Activated CD4-positive, alpha-beta T cell treated with anti-CD3 and anti-CD28 coated beads for 36 hours (primary cell): ENCODE results near the gene TEX53. TPM values are rescaled to one million over a fixed set of nuclear protein-coding genes. Genes with fewer than 3 reads are reported as not detected.
A peak's percentile ranks its signal among the peaks of the same experiment; 100 is the strongest.

Experiments
- ATAC-seq: fragments of 200-7000 bp; cut with Tn5 transposase; one replicate; pipeline ENCODE4 v1.10.0; 2021; ENCODE audit warnings: mild to moderate bottlenecking, moderate library complexity
- CTCF ChIA-PET: fragments of 350-600 bp; sonication (Branson Sonifier 250); formaldehyde crosslinking; loops from one replicate; lab custom pipeline; 2021; ENCODE audit warnings: antibody characterized with exemption; lab: Charles Lee
- POLR2A ChIA-PET: fragments of 350-600 bp; sonication (Branson Sonifier 250); formaldehyde crosslinking; loops from one replicate; lab custom pipeline; 2021; ENCODE audit warnings: antibody characterized with exemption, inconsistent platforms; lab: Charles Lee
- DNase-seq: peaks from one replicate; pipeline ENCODE4 v3.0.0-alpha.2; 2020
- H3K27ac Mint-ChIP-seq: one replicate; pipeline ENCODE4 v1.8.0; 2021; ENCODE audit warnings: mixed read lengths
- H3K27me3 Mint-ChIP-seq: one replicate; pipeline ENCODE4 v1.8.0; 2021; ENCODE audit warnings: mixed read lengths
- H3K36me3 Mint-ChIP-seq: one replicate; pipeline ENCODE4 v1.8.0; 2021; ENCODE audit warnings: low read depth, mixed read lengths
- H3K4me1 Mint-ChIP-seq: one replicate; pipeline ENCODE4 v1.8.0; 2021; ENCODE audit warnings: mixed read lengths
- H3K4me3 Mint-ChIP-seq: one replicate; pipeline ENCODE4 v1.8.0; 2021; ENCODE audit warnings: mild to moderate bottlenecking, moderate library complexity, mixed read lengths
- H3K9me3 Mint-ChIP-seq: one replicate; pipeline ENCODE4 v1.8.0; 2021; ENCODE audit warnings: low read depth, mixed read lengths
- intact Hi-C, 2 experiments: fragments of 100-400 bp; cut with DNase I in 1 of 2; cut with micrococcal nuclease in 1 of 2; formaldehyde crosslinking; loops; one replicate each; pipeline versions ENCODE4 v1.14.2 to v1.15.1; 2022 to 2024; cut with DNase I, micrococcal nuclease
- total RNA-seq, 2 experiments: library from RNA; stranded (reverse); gene quantifications; one replicate each; pipeline ENCODE4 v1.2.3, GENCODE V29; 2021

Gene TEX53
- total RNA-seq, 2 experiments from 2014 or later, result not detected

DNA sequence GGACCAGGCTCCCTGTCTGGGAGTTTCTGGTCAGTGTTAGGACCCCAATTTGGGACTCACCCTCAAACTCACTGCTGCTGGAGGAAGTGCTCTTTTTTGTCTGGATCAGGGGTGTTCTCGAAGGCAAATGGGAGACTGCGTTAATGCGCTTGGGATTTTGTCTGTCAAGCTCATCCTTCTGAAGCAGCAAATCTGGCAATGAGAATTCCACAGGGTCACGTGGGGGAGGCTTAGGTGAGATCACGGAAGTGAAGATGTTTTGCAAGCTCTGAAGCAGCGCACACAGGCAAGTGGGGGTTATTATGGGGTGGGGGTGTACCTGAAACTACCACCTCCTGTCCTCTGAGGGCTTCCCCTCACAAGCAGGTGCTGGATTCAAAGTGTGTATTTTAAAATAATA, 10.5 kb upstream of the TEX53 start:
- H3K27ac Mint-ChIP-seq, result no peak overlapping the region
- CTCF ChIA-PET, result interaction anchor here (0.7 to 5.7 kb wide), 3 partner anchors 14 to 263 kb away, joined by 3 to 33 read pairs (median 4); no protein-coding TSS in a partner anchor
- H3K27me3 Mint-ChIP-seq, result peaks cover 2% of the 10 kb centered on the region

DNA sequence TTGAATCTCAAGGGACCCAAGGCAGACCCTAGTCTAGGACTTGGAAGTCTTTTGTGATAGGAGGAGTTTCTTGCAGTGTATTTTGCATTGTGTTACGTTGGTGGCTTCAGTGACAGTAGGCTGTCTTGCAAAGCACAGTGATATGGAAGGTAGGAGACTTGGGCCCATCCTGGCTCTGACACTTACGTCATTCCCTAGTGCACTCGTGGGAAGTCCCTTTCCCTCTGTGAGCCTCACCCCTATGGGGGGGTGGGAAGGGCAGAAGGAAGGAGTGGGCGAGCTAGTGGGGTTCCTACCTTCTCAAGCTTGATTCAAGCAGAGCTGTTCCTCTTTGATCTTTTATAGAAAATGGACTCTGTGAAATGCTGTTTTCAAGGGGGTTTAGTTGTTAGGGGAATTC, 9.2 kb upstream of the TEX53 start:
- CTCF ChIA-PET, result interaction anchor here (1.2 to 5.7 kb wide), 5 partner anchors 13 to 261 kb away, joined by 3 to 33 read pairs (median 5); no protein-coding TSS in a partner anchor
- ATAC-seq (no peak), DNase-seq (peak; percentile 24)
- peaks cover 10% of the 10 kb centered on the region for H3K4me1 Mint-ChIP-seq
- POLR2A ChIA-PET, result interaction anchor here (0.5 kb wide), 1 partner anchor 10 kb away, joined by 3 read pairs; no protein-coding TSS in a partner anchor
- H3K9me3 Mint-ChIP-seq, result no peaks in the 10 kb centered on the region
- no peak overlapping the region for H3K4me3 Mint-ChIP-seq
- no peaks in the 10 kb centered on the region for H3K36me3 Mint-ChIP-seq
- intact Hi-C loops, result no loop called here
- peak overlapping the region; percentile 1 for H3K27ac Mint-ChIP-seq
- peaks cover 5% of the 10 kb centered on the region for H3K27me3 Mint-ChIP-seq

More for the DNA sequence above, 10.5 kb upstream of the TEX53 start:
- Mint-ChIP-seq H3K9me3 (no peaks in the 10 kb centered on the region), H3K36me3 (no peaks in the 10 kb centered on the region), H3K4me1 (peaks cover 10% of the 10 kb centered on the region), H3K4me3 (no peak overlapping the region)
- POLR2A ChIA-PET, result no interaction called here
- intact Hi-C loops, result no loop called here
- DNase-seq (no peak), ATAC-seq (no peak)

DNA sequence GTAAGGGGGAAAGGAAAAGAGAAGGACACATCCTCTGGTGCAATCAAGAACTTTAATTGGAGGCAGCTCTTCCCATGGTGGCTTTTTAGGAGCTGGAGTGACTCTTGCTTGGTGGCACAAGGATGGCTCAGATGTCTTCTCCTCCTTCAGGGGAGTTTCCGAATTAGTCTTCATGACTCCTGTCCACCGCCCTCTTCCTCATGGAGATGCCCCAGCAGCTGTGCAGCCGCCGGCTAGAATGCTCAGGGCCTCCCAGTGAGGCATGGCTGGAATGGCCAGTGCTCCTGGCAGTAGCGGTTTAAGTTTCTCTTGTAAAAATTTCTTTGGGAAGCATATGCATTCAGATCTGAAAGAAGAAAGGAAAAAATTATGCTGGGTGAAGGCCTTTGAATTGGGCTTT, 8.8 kb upstream of the TEX53 start:
- H3K4me1 Mint-ChIP-seq, result peaks cover 10% of the 10 kb centered on the region
- no peaks in the 10 kb centered on the region for H3K36me3 Mint-ChIP-seq
- intact Hi-C loops, result no loop called here
- no peak overlapping the region for H3K4me3 Mint-ChIP-seq
- ATAC-seq (no peak), DNase-seq (no peak)
- CTCF ChIA-PET, result interaction anchor here (1.2 to 5.7 kb wide), 5 partner anchors 12 to 261 kb away, joined by 3 to 33 read pairs (median 5); no protein-coding TSS in a partner anchor
- peaks cover 5% of the 10 kb centered on the region for H3K27me3 Mint-ChIP-seq
- peak overlapping the region; percentile 1 for H3K27ac Mint-ChIP-seq
- H3K9me3 Mint-ChIP-seq, result no peaks in the 10 kb centered on the region
- POLR2A ChIA-PET, result interaction anchor here (0.5 kb wide), 1 partner anchor 10 kb away, joined by 3 read pairs; no protein-coding TSS in a partner anchor

- no peak for ATAC-seq
- Mint-ChIP-seq H3K27me3 (peaks cover 5% of the 10 kb centered on the region), H3K27ac (no peak overlapping the region), H3K36me3 (no peaks in the 10 kb centered on the region), H3K9me3 (no peaks in the 10 kb centered on the region), H3K4me1 (peaks cover 10% of the 10 kb centered on the region), H3K4me3 (no peak overlapping the region)
- intact Hi-C loops, result loop anchor here in 1 of 2 experiments (5.0 kb wide), 1 partner anchor 863 kb away; no protein-coding TSS in a partner anchor
- DNase-seq, result no peak
- POLR2A ChIA-PET, result no interaction called here
- CTCF ChIA-PET, result interaction anchor here (1.3 to 5.7 kb wide), 4 partner anchors 10 to 259 kb away, joined by 4 to 33 read pairs (median 6); no protein-coding TSS in a partner anchor
These were observed 6.6 kb upstream of the TEX53 start for GRCh38 chr9:114664181-114664580.

DNA sequence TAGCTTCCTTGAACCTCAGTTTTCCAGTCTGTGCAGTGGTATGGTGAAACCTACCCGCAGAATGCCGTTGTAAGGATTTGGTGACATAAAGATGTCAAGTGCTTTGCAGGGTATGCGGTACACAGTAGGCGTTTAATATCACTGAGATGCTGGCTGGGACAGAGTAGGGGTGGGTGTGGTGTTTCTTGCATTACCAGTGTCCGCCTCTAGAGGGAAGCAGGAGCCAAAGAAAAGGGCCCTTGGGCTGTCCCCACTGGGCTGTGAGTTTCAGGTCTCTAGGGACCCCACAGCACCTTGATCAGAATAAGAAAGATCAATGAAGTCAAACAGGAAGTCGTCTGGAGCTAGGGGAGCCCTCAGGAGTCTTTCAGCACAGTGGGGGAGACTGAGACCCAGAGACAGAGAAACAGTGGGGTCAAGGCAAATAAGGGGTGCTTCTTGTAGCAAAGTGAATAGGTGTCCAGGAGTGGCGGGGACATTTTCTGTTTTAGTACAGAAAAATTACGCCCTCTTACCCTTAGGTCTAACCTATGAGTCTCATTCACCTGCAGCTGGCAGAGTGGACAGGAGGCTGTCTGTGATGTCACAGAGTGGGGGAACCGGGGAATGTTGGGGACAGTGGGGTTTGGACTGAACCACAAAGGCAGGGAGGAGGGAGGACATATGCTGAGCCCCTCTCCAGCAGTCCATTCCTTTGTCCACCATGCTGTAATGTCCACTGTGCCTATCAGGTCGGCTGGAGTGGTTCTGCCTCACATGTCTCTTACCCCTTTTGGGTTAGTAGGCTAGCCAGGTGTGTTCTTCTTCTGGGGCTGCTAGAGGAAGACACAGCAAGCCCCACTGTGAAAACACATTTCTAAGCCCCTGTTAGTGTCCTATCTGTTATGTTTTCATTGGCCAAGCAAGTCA, 4.7 kb upstream of the TEX53 start:
- Mint-ChIP-seq H3K9me3 (no peaks in the 10 kb centered on the region), H3K27me3 (peaks cover 5% of the 10 kb centered on the region), H3K4me3 (no peak overlapping the region), H3K27ac (no peak overlapping the region), H3K4me1 (peaks cover 9% of the 10 kb centered on the region), H3K36me3 (no peaks in the 10 kb centered on the region)
- ChIA-PET POLR2A (no interaction called here), CTCF (interaction anchor here (0.7 to 5.7 kb wide), 14 partner anchors 8 to 352 kb away, joined by 3 to 33 read pairs (median 4); partner anchors contain the start of gene TEX48)
- ATAC-seq, result peak; percentile 92
- intact Hi-C loops, result loop anchor here (1.0 to 5.0 kb wide), 3 partner anchors 352 to 865 kb away; no protein-coding TSS in a partner anchor
- peak; percentile 80 for DNase-seq

GRCh38 chr9:114656301-114656700, 1.3 kb downstream of the TEX53 start:
- Mint-ChIP-seq H3K4me1 (peaks cover 23% of the 10 kb centered on the region), H3K9me3 (no peaks in the 10 kb centered on the region), H3K36me3 (no peaks in the 10 kb centered on the region), H3K27me3 (no peaks in the 10 kb centered on the region), H3K27ac (no peak overlapping the region), H3K4me3 (no peak overlapping the region)
- ATAC-seq (no peak), DNase-seq (no peak)
- CTCF ChIA-PET, result interaction anchor here (0.8 to 1.0 kb wide), 2 partner anchors 251 to 272 kb away, joined by 3 to 4 read pairs; no protein-coding TSS in a partner anchor
- intact Hi-C loops, result no loop called here
- POLR2A ChIA-PET, result no interaction called here

DNA sequence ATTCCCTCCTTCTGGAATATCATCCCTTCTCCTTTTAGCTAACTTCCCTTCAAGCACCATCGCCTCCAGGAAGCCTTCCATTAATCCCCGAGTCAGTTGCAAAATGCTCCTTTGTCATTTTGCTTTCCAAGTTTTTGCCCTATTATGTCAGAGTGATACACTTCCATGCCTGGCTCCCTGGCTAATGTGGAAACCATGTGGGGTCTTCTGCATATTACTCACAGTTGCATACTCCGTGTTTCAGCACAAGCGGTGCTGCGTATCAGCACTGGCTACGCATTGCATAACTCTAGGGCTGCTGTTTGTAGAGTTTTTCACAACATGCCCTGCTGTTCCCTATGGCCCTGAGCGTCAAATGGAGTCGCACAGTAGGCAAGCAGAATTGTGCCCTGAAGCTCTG, 1.9 kb downstream of the TEX53 start:
- ChIA-PET POLR2A (no interaction called here), CTCF (interaction anchor here (1.0 to 5.7 kb wide), 3 partner anchors 10 to 260 kb away, joined by 3 to 148 read pairs (median 33); no protein-coding TSS in a partner anchor)
- no peak overlapping the region for H3K27ac Mint-ChIP-seq
- no peak for ATAC-seq
- DNase-seq, result no peak
- H3K4me1 Mint-ChIP-seq, result peaks cover 23% of the 10 kb centered on the region
- H3K4me3 Mint-ChIP-seq, result no peak overlapping the region
- intact Hi-C loops, result no loop called here
- H3K36me3 Mint-ChIP-seq, result no peaks in the 10 kb centered on the region
- no peaks in the 10 kb centered on the region for H3K9me3 Mint-ChIP-seq
- H3K27me3 Mint-ChIP-seq, result no peaks in the 10 kb centered on the region

- peak; percentile 83 for ATAC-seq
- H3K4me1 Mint-ChIP-seq, result peaks cover 26% of the 10 kb centered on the region
These were observed 3.9 kb downstream of the TEX53 start for GRCh38 chr9:114653556-114654159.

GRCh38 chr9:114652776-114653555, 4.6 kb downstream of the TEX53 start:
- DNase-seq (no peak), ATAC-seq (peak; percentile 56)
- H3K4me3 Mint-ChIP-seq, result no peak overlapping the region
- no peaks in the 10 kb centered on the region for H3K27me3 Mint-ChIP-seq
- H3K4me1 Mint-ChIP-seq, result peaks cover 26% of the 10 kb centered on the region
- ChIA-PET POLR2A (interaction anchor here (0.6 to 1.1 kb wide), 5 partner anchors 41 to 247 kb away, joined by 3 to 5 read pairs (median 3); no protein-coding TSS in a partner anchor), CTCF (interaction anchor here (0.6 to 5.7 kb wide), 88 partner anchors 9 to 872 kb away, joined by 3 to 148 read pairs (median 5); partner anchors contain the start of genes AKNA, ATP6V1G1, TEX48 and TNFSF15)
- H3K36me3 Mint-ChIP-seq, result peaks cover 7% of the 10 kb centered on the region
- peak overlapping the region; percentile 14 for H3K27ac Mint-ChIP-seq
- no peaks in the 10 kb centered on the region for H3K9me3 Mint-ChIP-seq
- intact Hi-C loops, result loop anchor here (1.0 to 5.0 kb wide), 9 partner anchors 36 to 546 kb away; partner anchors contain the start of gene WHRN (in 2 of the 2)

More at GRCh38 chr9:114653556-114654159, 3.9 kb downstream of the TEX53 start:
- ChIA-PET POLR2A (interaction anchor here (0.6 to 1.1 kb wide), 5 partner anchors 41 to 248 kb away, joined by 3 to 5 read pairs (median 3); no protein-coding TSS in a partner anchor), CTCF (interaction anchor here (0.6 to 5.7 kb wide), 86 partner anchors 8 to 871 kb away, joined by 3 to 148 read pairs (median 5); partner anchors contain the start of genes AKNA, ATP6V1G1, TEX48 and TNFSF15)
- intact Hi-C loops, result loop anchor here (1.0 to 5.0 kb wide), 9 partner anchors 36 to 546 kb away; partner anchors contain the start of gene WHRN (in 2 of the 2)
- peak; percentile 89 for DNase-seq
- Mint-ChIP-seq H3K9me3 (no peaks in the 10 kb centered on the region), H3K4me3 (no peak overlapping the region), H3K27ac (peak overlapping the region; percentile 14), H3K36me3 (peaks cover under 1% of the 10 kb centered on the region), H3K27me3 (no peaks in the 10 kb centered on the region)

- POLR2A ChIA-PET, result no interaction called here
- CTCF ChIA-PET, result interaction anchor here (0.6 to 1.6 kb wide), 6 partner anchors 10 to 238 kb away, joined by 3 to 8 read pairs (median 3); no protein-coding TSS in a partner anchor
- Mint-ChIP-seq H3K4me3 (no peak overlapping the region), H3K27me3 (no peaks in the 10 kb centered on the region), H3K9me3 (peaks cover 3% of the 10 kb centered on the region), H3K27ac (no peak overlapping the region), H3K4me1 (peaks cover 5% of the 10 kb centered on the region), H3K36me3 (peaks cover 63% of the 10 kb centered on the region)
- no peak for ATAC-seq
- DNase-seq, result no peak
- intact Hi-C loops, result no loop called here
These were observed 13.7 kb downstream of the TEX53 start for GRCh38 chr9:114643896-114644295.
